ENCODE results near the gene NLRP12. TPM values are rescaled to one million over a fixed set of nuclear protein-coding genes. Genes with fewer than 3 reads are reported as not detected.
"Not testable (repeated sequence)": the region's sequence is repeated elsewhere in the genome, so short reads cannot be mapped to it uniquely, and the experiment has no call there.

Gene NLRP12
- not detected in 2 replicates for total RNA-seq
- long read RNA-seq, result 0 reads

- no peak for TF ChIP-seq CTCF (IDR thresholded peaks at IDR 0.05)
- Mint-ChIP-seq H3K36me3 (ENCODE audit: unreplicated experiment) (no peaks in the 10 kb centered on the region), H3K4me3 (ENCODE audit: unreplicated experiment) (no peak within 1 kb of the TSS), H3K27ac (ENCODE audit: unreplicated experiment) (no peak within 1 kb of the TSS), H3K9me3 (ENCODE audit: unreplicated experiment) (peaks cover 3% of the 10 kb centered on the region), H3K27me3 (ENCODE audit: unreplicated experiment) (no peaks in the 10 kb centered on the region), H3K4me1 (ENCODE audit: unreplicated experiment) (no peaks in the 10 kb centered on the region)
- DNase-seq (ENCODE audit: extremely low spot score, unreplicated experiment), result no peak
Measured at GRCh38 chr19:53824134-53824611, at the start of gene NLRP12. Gene NLRP12 (minus strand): TSS chr19:53824314. CDS start chr19:53824174, 140 bp downstream.

DNA sequence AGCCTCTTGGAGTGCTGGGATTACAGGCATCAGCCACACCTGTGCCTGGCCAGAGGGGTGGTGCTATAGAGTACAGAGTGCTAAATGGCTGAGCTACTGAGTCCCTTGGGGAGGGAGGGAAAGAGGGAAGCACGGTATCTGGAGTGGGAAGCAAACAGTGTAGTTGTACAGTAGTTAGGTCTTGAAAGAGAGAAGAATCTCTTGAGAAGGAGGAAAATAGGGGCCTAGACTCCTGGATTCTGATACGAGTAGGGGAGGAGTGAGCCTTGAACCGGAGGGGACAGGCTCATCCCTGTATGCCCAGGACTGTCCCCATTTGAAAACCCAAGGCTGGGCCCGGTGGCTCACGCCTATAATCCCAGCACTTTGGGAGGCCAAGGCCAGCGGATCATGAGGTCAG lies 48.6 kb upstream of the NLRP12 start:
- Mint-ChIP-seq H3K36me3 (ENCODE audit: unreplicated experiment) (peaks cover 39% of the 10 kb centered on the region), H3K4me1 (ENCODE audit: unreplicated experiment) (peaks cover 17% of the 10 kb centered on the region), H3K4me3 (ENCODE audit: unreplicated experiment) (no peak overlapping the region), H3K9me3 (ENCODE audit: unreplicated experiment) (no peaks in the 10 kb centered on the region), H3K27me3 (ENCODE audit: unreplicated experiment) (no peaks in the 10 kb centered on the region), H3K27ac (ENCODE audit: unreplicated experiment) (no peak overlapping the region)
- no peak for TF ChIP-seq CTCF (IDR thresholded peaks at IDR 0.05)
- DNase-seq (ENCODE audit: extremely low spot score, unreplicated experiment), result no peak

- no peak for DNase-seq (ENCODE audit: extremely low spot score, unreplicated experiment)
- TF ChIP-seq CTCF (IDR thresholded peaks at IDR 0.05), result no peak
- peak overlapping the region; percentile 28 for H3K4me3 Mint-ChIP-seq (ENCODE audit: unreplicated experiment)
- H3K27me3 Mint-ChIP-seq (ENCODE audit: unreplicated experiment), result no peaks in the 10 kb centered on the region
- H3K4me1 Mint-ChIP-seq (ENCODE audit: unreplicated experiment), result peaks cover 26% of the 10 kb centered on the region
- peak overlapping the region; percentile 62 for H3K27ac Mint-ChIP-seq (ENCODE audit: unreplicated experiment)
- H3K36me3 Mint-ChIP-seq (ENCODE audit: unreplicated experiment), result peaks cover 37% of the 10 kb centered on the region
- H3K9me3 Mint-ChIP-seq (ENCODE audit: unreplicated experiment), result no peaks in the 10 kb centered on the region
Measured at GRCh38 chr19:53871454-53871853, 47.3 kb upstream of the NLRP12 start.

DNA sequence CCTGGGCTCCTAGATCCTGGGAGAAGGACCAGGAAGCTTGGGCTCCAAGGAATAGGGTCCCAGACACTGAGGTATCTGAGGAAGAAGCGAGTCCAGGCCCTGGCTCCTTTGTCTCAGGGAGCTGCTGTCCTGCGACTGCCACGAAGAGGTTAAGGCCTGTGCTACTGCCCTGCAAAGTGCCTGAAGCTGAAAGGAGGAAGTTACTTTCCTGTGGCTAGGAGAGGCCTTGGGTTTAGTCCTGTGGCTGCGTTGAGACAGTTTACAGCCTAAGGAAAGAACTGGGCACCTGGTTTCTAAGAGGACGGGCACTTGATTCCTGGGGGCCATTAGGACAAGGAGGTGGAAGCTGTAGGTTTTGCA lies 46.4 kb upstream of the NLRP12 start:
- DNase-seq (ENCODE audit: extremely low spot score, unreplicated experiment), result no peak
- Mint-ChIP-seq H3K36me3 (ENCODE audit: unreplicated experiment) (peaks cover 32% of the 10 kb centered on the region), H3K4me3 (ENCODE audit: unreplicated experiment) (peak overlapping the region; percentile 48), H3K4me1 (ENCODE audit: unreplicated experiment) (peaks cover 34% of the 10 kb centered on the region), H3K9me3 (ENCODE audit: unreplicated experiment) (no peaks in the 10 kb centered on the region), H3K27me3 (ENCODE audit: unreplicated experiment) (no peaks in the 10 kb centered on the region), H3K27ac (ENCODE audit: unreplicated experiment) (peak overlapping the region; percentile 60)
- TF ChIP-seq CTCF (IDR thresholded peaks at IDR 0.05), result no peak

DNA sequence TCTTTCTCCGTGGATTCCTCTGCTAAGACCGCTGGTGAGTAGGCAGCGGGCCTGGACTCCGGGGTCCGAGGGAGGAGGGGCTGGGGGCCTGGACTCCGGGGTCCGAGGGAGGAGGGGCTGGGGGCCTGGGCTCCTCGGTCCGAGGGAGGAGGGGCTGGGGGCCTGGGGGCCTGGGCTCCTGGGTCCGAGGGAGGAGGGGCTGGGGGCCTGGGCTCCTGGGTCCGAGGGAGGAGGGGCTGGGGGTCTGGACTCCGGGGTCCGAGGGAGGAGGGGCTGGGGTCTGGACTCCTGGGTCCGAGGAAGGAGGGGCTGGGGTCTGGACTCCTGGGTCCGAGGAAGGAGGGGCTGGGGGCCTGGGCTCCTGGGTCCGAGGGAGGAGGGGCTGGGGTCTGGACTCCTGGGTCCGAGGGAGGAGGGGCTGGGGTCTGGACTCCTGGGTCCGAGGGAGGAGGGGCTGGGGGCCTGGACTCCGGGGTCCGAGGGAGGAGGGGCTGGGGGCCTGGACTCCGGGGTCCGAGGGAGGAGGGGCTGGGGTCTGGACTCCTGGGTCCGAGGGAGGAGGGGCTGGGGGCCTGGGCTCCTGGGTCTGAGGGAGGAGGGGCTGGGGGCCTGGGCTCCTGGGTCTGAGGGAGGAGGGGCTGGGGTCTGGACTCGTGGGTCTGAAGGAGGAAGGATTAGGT lies 45.8 kb upstream of the NLRP12 start:
- not testable (repeated sequence) for DNase-seq (ENCODE audit: extremely low spot score, unreplicated experiment); H3K27me3 Mint-ChIP-seq (ENCODE audit: unreplicated experiment); H3K9me3 Mint-ChIP-seq (ENCODE audit: unreplicated experiment)
- peaks cover 30% of the 10 kb centered on the region for H3K36me3 Mint-ChIP-seq (ENCODE audit: unreplicated experiment)
- H3K4me1 Mint-ChIP-seq (ENCODE audit: unreplicated experiment), result peaks cover 39% of the 10 kb centered on the region
- H3K4me3 Mint-ChIP-seq (ENCODE audit: unreplicated experiment), result peak overlapping the region; percentile 97
- peak overlapping the region; percentile 92 for H3K27ac Mint-ChIP-seq (ENCODE audit: unreplicated experiment)
